H1 (cell line): ENCODE measurements around the gene LHFPL2. TPM values are rescaled to one million over a fixed set of nuclear protein-coding genes. Genes with fewer than 3 reads are reported as not detected.

Experiments
- CTCF ChIA-PET: fragments of 300-600 bp; sonication (Branson Sonifier 250); formaldehyde crosslinking; loops from one replicate; lab custom pipeline; 2021; ENCODE audit not compliant: partially characterized antibody; lab: Charles Lee
- POLR2A ChIA-PET: fragments of 300-600 bp; sonication (Branson Sonifier 250); formaldehyde crosslinking; loops from one replicate; lab custom pipeline; 2021; ENCODE audit warnings: inconsistent platforms; ENCODE audit not compliant: partially characterized antibody; lab: Charles Lee
- DNase-seq, 2 experiments: peaks; one replicate each; pipeline versions ENCODE4 v3.0.0 to v3.0.0-alpha.2; 2010 to 2022; ENCODE audit warnings: low spot score in 2 of 2, low read depth in 1 of 2, mixed read lengths in 1 of 2
- FAIRE-seq: peaks from 2 replicates; lab custom pipeline; 2011; peaks lifted over from hg19 to GRCh38; lab: Jason Lieb, UNC
- H2AFZ ChIP-seq: 2 replicates; pipeline ENCODE4 v1.8.1; 2012; ENCODE audit warnings: low read length, inconsistent platforms
- H2AK5ac ChIP-seq: 2 replicates; pipeline ENCODE4 v1.6.1; 2013; ENCODE audit warnings: low read depth, low read length
- H2BK120ac ChIP-seq: replicated peaks from 2 replicates; pipeline ENCODE3; 2013; ENCODE audit warnings: low read depth, low read length, inconsistent platforms
- H2BK12ac ChIP-seq: 2 replicates; pipeline ENCODE4 v1.6.1; 2013; ENCODE audit warnings: low read depth, low read length
- H2BK15ac ChIP-seq: 2 replicates; pipeline ENCODE4 v1.6.1; 2013; ENCODE audit warnings: low read length
- H2BK20ac ChIP-seq: 2 replicates; pipeline ENCODE4 v1.6.1; 2013; ENCODE audit warnings: low read length
- H2BK5ac ChIP-seq: 2 replicates; pipeline ENCODE4 v1.6.1; 2013; ENCODE audit warnings: low read depth, low read length
- H3K14ac ChIP-seq: 2 replicates; pipeline ENCODE4 v1.6.1; 2013; ENCODE audit warnings: inconsistent platforms; ENCODE audit not compliant: insufficient read length
- H3K18ac ChIP-seq: 2 replicates; pipeline ENCODE4 v1.6.1; 2013; ENCODE audit warnings: low read length; ENCODE audit errors: extremely low read depth
- H3K23ac ChIP-seq: 2 replicates; pipeline ENCODE4 v1.6.1; 2013; ENCODE audit warnings: inconsistent platforms; ENCODE audit not compliant: insufficient read length
- H3K23me2 ChIP-seq: 2 replicates; pipeline ENCODE4 v1.6.1; 2013; ENCODE audit warnings: low read depth, low read length
- H3K27ac ChIP-seq: 2 replicates; pipeline ENCODE4 v1.6.1; 2011; ENCODE audit warnings: low read depth, low read length, inconsistent platforms
- H3K27me3 ChIP-seq, 4 experiments: replicated peaks in 1 of 4; 1 replicate in 1 of 4; 2 replicates in 3 of 4; pipeline versions ENCODE4 v1.6.1 to v1.8.1; 2011 to 2013; ENCODE audit warnings: low read length in 3 of 4, mild to moderate bottlenecking in 3 of 4, inconsistent platforms in 2 of 4, mixed read lengths in 2 of 4, moderate library complexity in 1 of 4; ENCODE audit not compliant: control insufficient read depth in 3 of 4, insufficient read depth in 3 of 4; ENCODE audit errors: extremely low read depth in 1 of 4
- H3K36me3 ChIP-seq, 4 experiments: 2 replicates each; pipeline versions ENCODE4 v1.6.1 to v1.8.1; 2011 to 2013; ENCODE audit warnings: mild to moderate bottlenecking in 4 of 4, low read length in 3 of 4, moderate library complexity in 2 of 4, control low read depth in 1 of 4, inconsistent platforms in 1 of 4; ENCODE audit not compliant: insufficient read depth in 4 of 4, control insufficient read depth in 2 of 4
- H3K4ac ChIP-seq: replicated peaks from 2 replicates; pipeline ENCODE3; 2013; ENCODE audit warnings: low read length, low read depth, mixed read lengths, inconsistent platforms; ENCODE audit not compliant: insufficient read length
- H3K4me1 ChIP-seq, 4 experiments: replicated peaks in 1 of 4; 1 replicate in 1 of 4; 2 replicates in 3 of 4; pipeline versions ENCODE4 v1.6.1 to v1.8.1; 2011 to 2013; ENCODE audit warnings: low read length in 3 of 4, inconsistent platforms in 2 of 4, mixed read lengths in 1 of 4; ENCODE audit not compliant: insufficient read depth in 4 of 4, control insufficient read depth in 3 of 4
- H3K4me2 ChIP-seq, 2 experiments: 2 replicates each; pipeline versions ENCODE4 v1.6.1 to v1.8.1; 2011 to 2013; ENCODE audit warnings: low read depth in 2 of 2, low read length in 2 of 2, control low read depth in 1 of 2, inconsistent platforms in 1 of 2, mild to moderate bottlenecking in 1 of 2; ENCODE audit not compliant: insufficient read depth in 1 of 2
- H3K4me3 ChIP-seq, 4 experiments: fragments of 200-600, 300-600 bp in 1 of 4; sonication (generic), shearing (Covaris generic), sonication (Bioruptor Twin) in 1 of 4; 2 replicates each; pipeline versions ENCODE4 v1.5.1 to v1.8.1; 2011 to 2016; ENCODE audit warnings: low read length in 4 of 4, low read depth in 3 of 4, control low read depth in 2 of 4, inconsistent platforms in 2 of 4, mild to moderate bottlenecking in 2 of 4, mixed read lengths in 1 of 4, moderate library complexity in 1 of 4; ENCODE audit not compliant: insufficient read depth in 2 of 4; ENCODE audit errors: extremely low read depth in 1 of 4
- H3K56ac ChIP-seq: replicated peaks from 2 replicates; pipeline ENCODE3; 2013; ENCODE audit warnings: low read depth, mild to moderate bottlenecking, mixed read lengths, low read length, inconsistent platforms; ENCODE audit not compliant: insufficient read length
- H3K79me1 ChIP-seq: 2 replicates; pipeline ENCODE4 v1.6.1; 2013; ENCODE audit warnings: low read depth, low read length, control low read depth
- H3K79me2 ChIP-seq, 2 experiments: 2 replicates each; pipeline versions ENCODE4 v1.6.1 to v1.8.1; 2012 to 2013; ENCODE audit warnings: low read length in 2 of 2, mild to moderate bottlenecking in 2 of 2, inconsistent platforms in 1 of 2; ENCODE audit not compliant: insufficient read depth in 2 of 2, control insufficient read depth in 1 of 2
- H3K9ac ChIP-seq, 4 experiments: replicated peaks in 1 of 4; 1 replicate in 1 of 4; 2 replicates in 3 of 4; pipeline versions ENCODE4 v1.6.1 to v1.8.1; 2011 to 2013; ENCODE audit warnings: low read depth in 3 of 4, low read length in 3 of 4, control low read depth in 2 of 4, mild to moderate bottlenecking in 2 of 4, moderate library complexity in 2 of 4, inconsistent platforms in 1 of 4; ENCODE audit errors: extremely low read depth in 1 of 4
- H3K9me3 ChIP-seq, 2 experiments: 2 replicates each; pipeline versions ENCODE4 v1.6.1 to v1.8.1; 2012 to 2013; ENCODE audit warnings: mild to moderate bottlenecking in 2 of 2, moderate library complexity in 2 of 2, control low read depth in 1 of 2, inconsistent platforms in 1 of 2, low read depth in 1 of 2, low read length in 1 of 2, mixed read lengths in 1 of 2; ENCODE audit not compliant: insufficient read depth in 2 of 2
- H4K20me1 ChIP-seq, 2 experiments: replicated peaks in 1 of 2; 2 replicates each; pipeline versions ENCODE3 to v1.8.1; 2011 to 2013; ENCODE audit warnings: inconsistent platforms in 2 of 2, low read length in 2 of 2, mild to moderate bottlenecking in 1 of 2; ENCODE audit not compliant: insufficient read depth in 2 of 2, control insufficient read depth in 1 of 2
- H4K5ac ChIP-seq: 2 replicates; pipeline ENCODE4 v1.6.1; 2013; ENCODE audit warnings: low read length, low read depth, mixed read lengths, inconsistent platforms; ENCODE audit not compliant: insufficient read length
- H4K8ac ChIP-seq: 2 replicates; pipeline ENCODE4 v1.8.0; 2013; ENCODE audit warnings: mild to moderate bottlenecking, moderate library complexity, low read length, inconsistent platforms; ENCODE audit not compliant: insufficient read depth; ENCODE audit errors: extremely low read depth
- H4K91ac ChIP-seq: replicated peaks from 2 replicates; pipeline ENCODE3; 2013; ENCODE audit warnings: low read length, mixed read lengths, inconsistent platforms; ENCODE audit not compliant: insufficient read length
- KDM1A ChIP-seq: fragments of 200-600, 300-600 bp; sonication (generic); IDR thresholded peaks from 2 replicates; pipeline ENCODE4 v1.7.1; 2016; ENCODE audit warnings: mild to moderate bottlenecking, low read length, borderline replicate concordance
- YY1 ChIP-seq: IDR thresholded peaks from 2 replicates; pipeline ENCODE4 v1.6.1; 2011; ENCODE audit warnings: low read depth, mild to moderate bottlenecking, low read length
- WGBS, 2 experiments: shearing (Covaris generic) in 1 of 2; methylation state at CpG; one replicate each; pipeline versions ENCODE4 v1.1.6 to v1.1.7; 2013 to 2015; ENCODE audit warnings: low lambda C conversion rate in 2 of 2, mixed read lengths in 2 of 2, inconsistent platforms in 1 of 2, low coverage in 1 of 2, missing lambda C conversion rate in 1 of 2; ENCODE audit not compliant: insufficient replicate concordance in 2 of 2, insufficient coverage in 1 of 2, insufficient read length in 1 of 2; ENCODE audit errors: extremely low coverage in 1 of 2, missing lambda C conversion rate in 1 of 2; 5-methylcytosine and 5-hydroxymethylcytosine counted together
- polyA plus RNA-seq, 7 experiments: library from polyadenylated mRNA; depleted of rRNA in 3 of 7; stranded (reverse) in 5 of 7; unstranded in 2 of 7; fragments of >200 nt in 5 of 7; fragments of 200-250 nt in 2 of 7; gene quantifications; 1 replicate in 5 of 7; 2 replicates in 1 of 7; 4 replicates in 1 of 7; pipeline versions ENCODE4 v1.2.1 to v1.2.3, GENCODE V29; 2011 to 2013; ENCODE audit warnings: missing spikeins in 2 of 7, mixed read lengths in 2 of 7
- total RNA-seq: library from RNA; stranded (reverse); fragmentation: NEBNext Ultra II Directional; extraction: Animal tissue kit (Norgen Biotek cat#: 25700); gene quantifications from 2 replicates; pipeline ENCODE4 v1.2.1, GENCODE V29; 2021

LHFPL2 gene
- total and polyA plus RNA-seq, 2 of the 8 experiments (the other 6 are each of a cell fraction or from before 2014, with no cell fraction given): 9.6 to 43.0 TPM

- Histone ChIP-seq H3K4me1 (peaks cover 0 to 10% (median 0%) of the 10 kb centered on the region in 4 experiments; a peak in 1 of 7 replicates), H3K79me1 (no peaks in the 10 kb centered on the region), H3K4me2 (no peak overlapping the region), H3K9ac (no peak overlapping the region), H2BK20ac (no peak overlapping the region), H4K91ac (no peak overlapping the region), H3K27ac (no peak overlapping the region), H3K56ac (no peak overlapping the region), H3K4ac (no peak overlapping the region), H3K18ac (0 out of 2 replicates have a peak overlapping the region, but pooled peaks have one; percentile 29), H3K14ac (no peak overlapping the region), H2AFZ (no peak overlapping the region), H2BK5ac (no peak overlapping the region), H2BK120ac (no peak overlapping the region), H2BK15ac (no peak overlapping the region), H3K4me3 (no peak overlapping the region), H3K27me3 (no peaks in the 10 kb centered on the region), H3K9me3 (no peaks in the 10 kb centered on the region), H3K36me3 (no peaks in the 10 kb centered on the region), H2BK12ac (no peak overlapping the region), H2AK5ac (no peak overlapping the region), H4K5ac (no peak overlapping the region), H3K23ac (no peak overlapping the region), H3K79me2 (no peaks in the 10 kb centered on the region), H3K23me2 (no peaks in the 10 kb centered on the region), H4K8ac (no peak overlapping the region), H4K20me1 (no peaks in the 10 kb centered on the region)
- ChIA-PET CTCF (interaction anchor here (0.6 to 1.8 kb wide), 3 partner anchors 8 to 153 kb away, joined by 3 to 5 read pairs (median 3); no protein-coding TSS in a partner anchor), POLR2A (no interaction called here)
- DNase-seq: no peak
- no peak for FAIRE-seq
- 91% methylated on average over 3 of the region's 3 CpGs; no CpG with 5 or more reads in 1 of the 2 experiments for WGBS, 2 experiments
- TF ChIP-seq KDM1A (no peak), YY1 (0 out of 2 replicates have a peak, but pooled peaks have one; percentile 21)
Measured at GRCh38 chr5:78689540-78690252, 41.1 kb upstream of the LHFPL2 start.
